ENCODE data around the gene CA12. TPM values are rescaled to one million over a fixed set of nuclear protein-coding genes. Genes with fewer than 3 reads are reported as not detected.

CA12 gene
- 39.9 and 45.0 TPM in 2 replicates for total RNA-seq

GRCh38 chr15:63381301-63382204 lies at the start of gene CA12:
TSS of gene CA12 (minus strand) at chr15:63381846. CDS start at chr15:63381720, 126 bp downstream.

GRCh38 chr15:63277038-63277892 lies 104.4 kb downstream of the CA12 start, which contains the start of gene APH1B:
TSS of gene APH1B (plus strand) at chr15:63277605. CDS start at chr15:63277624, 19 bp downstream.

Other genes starting within 250 kb of the CA12 start
- gene RPS27L, start 224.4 kb downstream of the CA12 start, total RNA-seq, result 137 and 269 TPM in 2 replicates
- gene RAB8B, start 192.2 kb downstream of the CA12 start, total RNA-seq, result 43.0 and 65.6 TPM in 2 replicates
- gene APH1B, start 104.2 kb downstream of the CA12 start, total RNA-seq, result 17.0 and 17.4 TPM in 2 replicates
- 25.9 and 36.9 TPM in 2 replicates for gene USP3, start 122.7 kb upstream of the CA12 start, total RNA-seq
- gene FBXL22, start 215.5 kb upstream of the CA12 start, total RNA-seq, result 0.18 and 0.58 TPM in 2 replicates